Medulla oblongata (tissue), 1 donor: ENCODE results near the gene HDAC4.

ENCODE experiments used
- DNase-seq: peaks from one replicate; pipeline ENCODE4 v3.0.0-alpha.2; 2015; ENCODE audit errors: extremely low spot score

Gene HDAC4

GRCh38 chr2:239124152-239124899 is 276.5 kb downstream of the HDAC4 start:
- DNase-seq = no peak

GRCh38 chr2:239122421-239123110 is 278.3 kb downstream of the HDAC4 start:
- DNase-seq = no peak

- DNase-seq = peak; percentile 94
These were observed 279.2 kb downstream of the HDAC4 start for GRCh38 chr2:239121600-239122012.

- no peak for DNase-seq
These were observed 280.2 kb downstream of the HDAC4 start for GRCh38 chr2:239120664-239121063.

- no peak for DNase-seq
These were observed 281.3 kb downstream of the HDAC4 start for GRCh38 chr2:239119346-239120126.

GRCh38 chr2:239118675-239119211 is 282.1 kb downstream of the HDAC4 start:
- DNase-seq = peak; percentile 41

- DNase-seq = no peak
These were observed 282.6 kb downstream of the HDAC4 start for GRCh38 chr2:239118264-239118663.

- no peak for DNase-seq
These were observed 283.0 kb downstream of the HDAC4 start for GRCh38 chr2:239117831-239118230.

- no peak for DNase-seq
These were observed 284.2 kb downstream of the HDAC4 start for GRCh38 chr2:239116456-239117246.

GRCh38 chr2:239115616-239116015 is 285.2 kb downstream of the HDAC4 start:
- no peak for DNase-seq

- DNase-seq = no peak
These were observed 286.1 kb downstream of the HDAC4 start for GRCh38 chr2:239114616-239115265.

GRCh38 chr2:239114119-239114581 is 286.7 kb downstream of the HDAC4 start:
- DNase-seq = no peak

- no peak for DNase-seq
These were observed 287.2 kb downstream of the HDAC4 start for GRCh38 chr2:239113615-239114014.

- no peak for DNase-seq
These were observed 287.6 kb downstream of the HDAC4 start for GRCh38 chr2:239113171-239113570.

GRCh38 chr2:239112127-239112774 is 288.6 kb downstream of the HDAC4 start:
- no peak for DNase-seq

- DNase-seq = no peak
These were observed 289.3 kb downstream of the HDAC4 start for GRCh38 chr2:239111401-239112100.

GRCh38 chr2:239110595-239111048 is 290.2 kb downstream of the HDAC4 start:
- DNase-seq = no peak

GRCh38 chr2:239109928-239110545 is 290.8 kb downstream of the HDAC4 start:
- DNase-seq = no peak
